GM12878 (cell line): ENCODE results near the gene TRIM42.

Source experiments
- RFX5 ChIP-seq: IDR thresholded peaks from 2 replicates; pipeline ENCODE4 v1.6.1; 2011; ENCODE audit warnings: low read depth, low read length, improper control_type of control experiment
- ZSCAN29 ChIP-seq: fragments of 450-650 bp; IDR thresholded peaks from 2 replicates; pipeline ENCODE4 v1.6.1; 2017; ENCODE audit warnings: mild to moderate bottlenecking, moderate library complexity

DNA sequence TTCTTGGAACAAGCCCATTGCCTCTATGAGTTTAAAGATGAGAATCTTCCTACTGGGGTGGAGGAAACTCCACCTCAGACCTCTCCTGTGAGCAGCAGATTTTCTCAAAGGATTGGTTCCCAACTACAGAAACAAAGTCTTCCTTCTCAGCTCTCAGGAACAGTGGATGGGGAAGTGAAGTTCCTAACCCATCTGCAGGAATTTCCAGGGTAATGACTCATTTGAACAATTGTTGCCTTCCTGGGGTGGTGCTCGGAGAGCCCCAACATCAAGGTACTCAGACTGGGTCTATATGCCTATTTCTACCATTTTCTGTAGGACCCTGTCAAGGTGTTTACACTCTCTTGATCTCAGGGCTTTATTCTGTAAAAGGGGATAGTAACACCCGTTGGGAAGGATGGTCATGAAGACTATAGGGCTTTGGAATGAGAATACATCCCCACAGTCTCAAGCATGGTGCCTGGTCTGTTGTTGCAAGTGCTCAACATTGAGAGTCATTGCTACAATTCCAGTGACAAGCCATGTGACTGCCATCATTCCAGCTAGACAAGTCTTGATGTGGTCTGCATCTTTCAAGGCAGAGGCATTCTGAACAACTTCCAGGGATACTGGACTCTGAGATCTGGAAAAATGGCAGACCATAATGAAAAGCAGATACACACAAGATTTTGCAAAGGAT lies 33.0 kb downstream of the TRIM42 start:
- TF ChIP-seq ZSCAN29, result no peak
- TF ChIP-seq RFX5, result no peak
